ENCODE measurements around the gene REEP6. TPM values are rescaled to one million over a fixed set of nuclear protein-coding genes. Genes with fewer than 3 reads are reported as not detected.
"Not testable (repeated sequence)": the region's sequence is repeated elsewhere in the genome, so short reads cannot be mapped to it uniquely, and the experiment has no call there.

REEP6 gene
- polyA plus RNA-seq, 6 donors from 2014 or later: 0.72 to 1.4 (median 0.90) TPM

GRCh38 chr19:1513499-1514294 is 22.7 kb downstream of the REEP6 start:
- Mint-ChIP-seq H3K4me3 (peak overlapping the region in 3 of 8 donors; percentile 40 to 52 (median 48)), H3K27ac (peak overlapping the region in 1 of 6 donors; percentile 30), H3K36me3 (peaks cover 0 to 9% of the 10 kb centered on the region in 2 donors), H3K27me3 (peaks cover 23 to 80% (median 52%) of the 10 kb centered on the region in 3 donors), H3K9me3 (peaks cover 0 to 9% (median 2%) of the 10 kb centered on the region in 7 donors), H3K4me1 (peaks cover 0 to 9% (median 8%) of the 10 kb centered on the region in 3 donors)
- peak; percentile 41 for DNase-seq
- ATAC-seq (ENCODE audit: low read depth in 2 of 2): peak; percentile 70 to 74

- ATAC-seq (ENCODE audit: low read depth in 2 of 2) (no peak), DNase-seq (no peak)
- Mint-ChIP-seq H3K36me3 (peaks cover 0 to 9% of the 10 kb centered on the region in 2 donors), H3K27ac (no peak overlapping the region), H3K4me1 (peaks cover 0 to 9% (median 8%) of the 10 kb centered on the region in 3 donors), H3K9me3 (peaks cover 0 to 7% (median 0%) of the 10 kb centered on the region in 7 donors), H3K4me3 (peak overlapping the region in 3 of 8 donors; percentile 22 to 48 (median 40)), H3K27me3 (peaks cover 23 to 78% (median 55%) of the 10 kb centered on the region in 3 donors)
These were observed 23.3 kb downstream of the REEP6 start for GRCh38 chr19:1514295-1514661.

GRCh38 chr19:1514986-1515721 is 24.2 kb downstream of the REEP6 start:
- peak overlapping the region in 1 of 8 donors; percentile 22 for H3K4me3 Mint-ChIP-seq
- H3K36me3 Mint-ChIP-seq: peaks cover 0 to 9% of the 10 kb centered on the region in 2 donors
- H3K27ac Mint-ChIP-seq: peak overlapping the region in 1 of 6 donors; percentile 47
- DNase-seq: no peak
- peaks cover 0 to 7% (median 0%) of the 10 kb centered on the region in 7 donors for H3K9me3 Mint-ChIP-seq
- ATAC-seq (ENCODE audit: low read depth in 2 of 2): no peak
- peaks cover 18 to 70% (median 49%) of the 10 kb centered on the region in 3 donors for H3K27me3 Mint-ChIP-seq
- H3K4me1 Mint-ChIP-seq: peaks cover 0 to 9% (median 4%) of the 10 kb centered on the region in 3 donors

- Mint-ChIP-seq H3K36me3 (peaks cover 0 to 9% of the 10 kb centered on the region in 2 donors), H3K27ac (no peak overlapping the region), H3K4me1 (peaks cover 0 to 9% (median 4%) of the 10 kb centered on the region in 3 donors), H3K9me3 (peaks cover 0 to 7% (median 0%) of the 10 kb centered on the region in 7 donors), H3K27me3 (peaks cover 11 to 60% (median 36%) of the 10 kb centered on the region in 3 donors), H3K4me3 (peak overlapping the region in 1 of 8 donors; percentile 30)
- ATAC-seq (ENCODE audit: low read depth in 2 of 2) (no peak), DNase-seq (no peak)
These were observed 25.4 kb downstream of the REEP6 start for GRCh38 chr19:1516395-1516753.

- no peak for ATAC-seq (ENCODE audit: low read depth in 2 of 2)
- Mint-ChIP-seq H3K4me1 (peaks cover 0 to 4% (median 2%) of the 10 kb centered on the region in 3 donors), H3K4me3 (no peak overlapping the region), H3K9me3 (peaks cover 0 to 7% (median 0%) of the 10 kb centered on the region in 7 donors), H3K27ac (no peak overlapping the region), H3K27me3 (peaks cover 20 to 67% (median 38%) of the 10 kb centered on the region in 3 donors), H3K36me3 (peaks cover 0 to 9% of the 10 kb centered on the region in 2 donors)
- no peak for DNase-seq
These were observed 27.5 kb downstream of the REEP6 start for GRCh38 chr19:1518471-1518870.

- peaks cover 0 to 15% of the 10 kb centered on the region in 2 donors for H3K36me3 Mint-ChIP-seq
These were observed 28.8 kb downstream of the REEP6 start for GRCh38 chr19:1519802-1520201.

GRCh38 chr19:1520203-1520780 is 29.3 kb downstream of the REEP6 start:
- Mint-ChIP-seq H3K27me3 (peaks cover 28 to 63% (median 42%) of the 10 kb centered on the region in 3 donors), H3K9me3 (peaks cover 0 to 8% (median 0%) of the 10 kb centered on the region in 7 donors), H3K36me3 (peaks cover 0 to 17% of the 10 kb centered on the region in 2 donors), H3K4me1 (peaks cover 5 to 7% (median 7%) of the 10 kb centered on the region in 3 donors), H3K4me3 (no peak overlapping the region), H3K27ac (no peak overlapping the region)
- ATAC-seq (ENCODE audit: low read depth in 2 of 2) (no peak), DNase-seq (no peak)

More at GRCh38 chr19:1519802-1520201, 28.8 kb downstream of the REEP6 start:
- not testable (repeated sequence) for H3K9me3 Mint-ChIP-seq; DNase-seq; ATAC-seq (ENCODE audit: low read depth in 2 of 2); H3K4me3 Mint-ChIP-seq; H3K4me1 Mint-ChIP-seq; H3K27ac Mint-ChIP-seq
- H3K27me3 Mint-ChIP-seq: peaks cover 25 to 63% (median 38%) of the 10 kb centered on the region in 3 donors

- ATAC-seq (ENCODE audit: low read depth in 2 of 2) (no peak), DNase-seq (no peak)
- Mint-ChIP-seq H3K27ac (no peak overlapping the region), H3K27me3 (peaks cover 27 to 65% (median 47%) of the 10 kb centered on the region in 3 donors), H3K4me3 (no peak overlapping the region), H3K36me3 (peaks cover 0 to 13% of the 10 kb centered on the region in 2 donors), H3K4me1 (peaks cover 7 to 12% (median 11%) of the 10 kb centered on the region in 3 donors), H3K9me3 (peaks cover 0 to 4% (median 0%) of the 10 kb centered on the region in 7 donors)
These were observed 30.7 kb downstream of the REEP6 start for GRCh38 chr19:1521636-1522035.

- Mint-ChIP-seq H3K9me3 (peaks cover 0 to 4% (median 0%) of the 10 kb centered on the region in 7 donors), H3K36me3 (peaks cover 0 to 9% of the 10 kb centered on the region in 2 donors), H3K4me3 (peak overlapping the region in 2 of 8 donors; percentile 30 to 57), H3K4me1 (peaks cover 7 to 12% (median 11%) of the 10 kb centered on the region in 3 donors), H3K27ac (no peak overlapping the region), H3K27me3 (peaks cover 28 to 65% (median 47%) of the 10 kb centered on the region in 3 donors)
- DNase-seq: no peak
- no peak for ATAC-seq (ENCODE audit: low read depth in 2 of 2)
These were observed 31.1 kb downstream of the REEP6 start for GRCh38 chr19:1522061-1522460.

- peaks cover 30 to 71% (median 53%) of the 10 kb centered on the region in 3 donors for H3K27me3 Mint-ChIP-seq
- peaks cover 0 to 9% of the 10 kb centered on the region in 2 donors for H3K36me3 Mint-ChIP-seq
- ATAC-seq (ENCODE audit: low read depth in 2 of 2) (no peak), DNase-seq (no peak)
- no peak overlapping the region for H3K27ac Mint-ChIP-seq
- peaks cover 0 to 4% (median 0%) of the 10 kb centered on the region in 7 donors for H3K9me3 Mint-ChIP-seq
- H3K4me1 Mint-ChIP-seq: peaks cover 7 to 12% (median 11%) of the 10 kb centered on the region in 3 donors
- peak overlapping the region in 1 of 8 donors; percentile 21 for H3K4me3 Mint-ChIP-seq
These were observed 31.9 kb downstream of the REEP6 start for GRCh38 chr19:1522838-1523237.

- H3K27ac Mint-ChIP-seq: peak within 1 kb of the TSS in 2 of 6 donors; percentile 40
These were observed 32.7 kb downstream of the REEP6 start, which contains the start of gene PLK5 for GRCh38 chr19:1523412-1524286. Gene PLK5, plus strand, starts transcription at chr19:1524077. Its CDS starts 2,920 bp downstream, at chr19:1526997.

More at GRCh38 chr19:1523412-1524286, 32.7 kb downstream of the REEP6 start, which contains the start of gene PLK5:
- Mint-ChIP-seq H3K4me3 (peak within 1 kb of the TSS in 4 of 8 donors; percentile 16 to 52 (median 36)), H3K9me3 (peaks cover 0 to 4% (median 0%) of the 10 kb centered on the region in 7 donors), H3K36me3 (peaks cover 0 to 9% of the 10 kb centered on the region in 2 donors), H3K27me3 (peaks cover 30 to 64% (median 47%) of the 10 kb centered on the region in 3 donors), H3K4me1 (peaks cover 7 to 12% (median 11%) of the 10 kb centered on the region in 3 donors)
- ATAC-seq (ENCODE audit: low read depth in 2 of 2) (no peak), DNase-seq (no peak)

Data from naive B cell (primary cell).